Skeletal muscle cell (primary cell): Measurements from ENCODE around the gene IGLL5.
"Not testable (repeated sequence)": the region's sequence is repeated elsewhere in the genome, so short reads cannot be mapped to it uniquely, and the experiment has no call there.

Experiments
- DNase-seq: peaks from one replicate; pipeline ENCODE4 v3.0.0-alpha.2; 2010; ENCODE audit warnings: low read depth
- H3K4me3 ChIP-seq: 2 replicates; pipeline ENCODE4 v1.5.1; 2011; ENCODE audit warnings: low read depth, mild to moderate bottlenecking, control low read depth, low read length, moderate library complexity

Gene IGLL5

GRCh38 chr22:22895776-22896445 lies 8.3 kb downstream of the IGLL5 start:
- no peak for DNase-seq
- H3K4me3 ChIP-seq, result no peak overlapping the region

- DNase-seq, result no peak
- no peak overlapping the region for H3K4me3 ChIP-seq
These were observed 9.0 kb downstream of the IGLL5 start for GRCh38 chr22:22896601-22897000.

GRCh38 chr22:22897091-22897490 lies 9.5 kb downstream of the IGLL5 start:
- H3K4me3 ChIP-seq, result no peak overlapping the region
- peak; percentile 11 for DNase-seq

- no peak overlapping the region for H3K4me3 ChIP-seq
- no peak for DNase-seq
These were observed 10.3 kb downstream of the IGLL5 start for GRCh38 chr22:22897947-22898346.

GRCh38 chr22:22898411-22898950 lies 10.9 kb downstream of the IGLL5 start:
- not testable (repeated sequence) for DNase-seq, H3K4me3 ChIP-seq

DNA sequence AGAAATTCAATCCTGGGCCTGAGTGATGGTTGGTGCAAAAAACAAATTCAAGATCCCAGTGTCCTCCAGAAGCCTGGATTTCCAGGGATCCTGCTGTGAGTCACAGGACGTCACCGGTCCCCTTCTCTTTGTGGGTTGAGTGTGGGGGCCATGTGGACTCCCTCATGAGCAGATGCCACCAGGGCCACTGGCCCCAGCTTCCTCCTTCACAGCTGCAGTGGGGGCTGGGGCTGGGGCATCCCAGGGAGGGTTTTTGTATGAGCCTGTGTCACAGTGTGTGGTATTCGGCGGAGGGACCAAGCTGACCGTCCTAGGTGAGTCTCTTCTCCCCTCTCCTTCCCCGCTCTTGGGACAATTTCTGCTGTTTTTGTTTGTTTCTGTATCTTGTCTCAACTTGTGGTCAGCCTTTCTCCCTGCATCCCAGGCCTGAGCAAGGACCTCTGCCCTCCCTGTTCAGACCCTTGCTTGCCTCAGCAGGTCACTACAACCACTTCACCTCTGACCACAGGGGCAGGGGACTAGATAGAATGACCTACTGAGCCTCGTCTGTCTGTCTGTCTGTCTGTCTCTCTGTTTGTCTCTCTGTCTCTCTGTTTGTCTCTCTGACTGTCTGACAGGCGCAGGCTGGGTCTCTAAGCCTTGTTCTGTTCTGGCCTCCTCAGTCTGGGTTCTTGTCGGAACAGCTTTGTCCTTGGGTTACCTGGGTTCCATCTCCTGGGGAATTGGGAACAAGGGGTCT lies 11.9 kb downstream of the IGLL5 start:
- DNase-seq, H3K4me3 ChIP-seq: not testable (repeated sequence)

DNA sequence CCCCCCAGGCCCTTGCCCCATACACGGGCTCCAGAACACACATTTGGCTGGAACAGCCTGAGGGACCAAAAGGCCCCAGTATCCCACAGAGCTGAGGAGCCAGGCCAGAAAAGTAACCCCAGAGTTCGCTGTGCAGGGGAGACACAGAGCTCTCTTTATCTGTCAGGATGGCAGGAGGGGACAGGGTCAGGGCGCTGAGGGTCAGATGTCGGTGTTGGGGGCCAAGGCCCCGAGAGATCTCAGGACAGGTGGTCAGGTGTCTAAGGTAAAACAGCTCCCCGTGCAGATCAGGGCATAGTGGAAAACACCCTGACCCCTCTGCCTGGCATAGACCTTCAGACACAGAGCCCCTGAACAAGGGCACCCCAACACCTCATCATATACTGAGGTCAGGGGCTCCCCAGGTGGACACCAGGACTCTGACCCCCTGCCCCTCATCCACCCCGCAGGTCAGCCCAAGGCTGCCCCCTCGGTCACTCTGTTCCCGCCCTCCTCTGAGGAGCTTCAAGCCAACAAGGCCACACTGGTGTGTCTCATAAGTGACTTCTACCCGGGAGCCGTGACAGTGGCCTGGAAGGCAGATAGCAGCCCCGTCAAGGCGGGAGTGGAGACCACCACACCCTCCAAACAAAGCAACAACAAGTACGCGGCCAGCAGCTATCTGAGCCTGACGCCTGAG lies 13.1 kb downstream of the IGLL5 start:
- DNase-seq, H3K4me3 ChIP-seq: not testable (repeated sequence)

DNA sequence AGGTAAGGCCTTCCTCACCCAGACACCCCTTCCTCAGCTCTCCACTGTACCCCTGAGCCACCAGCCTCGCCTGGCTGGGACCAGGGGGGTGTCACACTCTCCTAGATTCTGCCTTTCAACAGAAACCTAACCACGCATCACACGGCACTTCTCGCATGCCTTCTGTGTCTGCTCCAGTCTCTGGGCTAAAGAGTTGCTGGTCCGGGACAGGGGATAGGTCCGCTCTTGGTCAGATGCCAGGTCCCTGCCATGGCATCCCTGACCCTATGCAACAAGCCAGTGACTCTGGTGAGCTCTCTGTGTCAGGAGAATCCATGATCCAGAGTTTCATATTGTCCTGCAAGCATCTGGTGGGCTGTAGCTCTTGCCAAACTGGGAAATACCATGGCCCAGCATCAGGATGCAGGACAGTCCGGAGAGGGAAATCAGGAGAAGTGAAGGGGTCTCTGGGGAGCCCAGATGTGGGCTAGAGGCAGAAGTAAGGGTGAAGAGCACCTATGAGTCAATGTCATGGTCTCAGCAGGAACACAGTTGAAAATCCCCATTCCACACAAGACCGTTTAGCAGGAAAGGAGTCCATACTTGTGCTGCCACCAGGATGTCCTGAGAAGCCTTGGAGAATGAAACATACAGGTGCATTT lies 14.1 kb downstream of the IGLL5 start:
- H3K4me3 ChIP-seq, result no peak overlapping the region
- DNase-seq, result no peak

DNA sequence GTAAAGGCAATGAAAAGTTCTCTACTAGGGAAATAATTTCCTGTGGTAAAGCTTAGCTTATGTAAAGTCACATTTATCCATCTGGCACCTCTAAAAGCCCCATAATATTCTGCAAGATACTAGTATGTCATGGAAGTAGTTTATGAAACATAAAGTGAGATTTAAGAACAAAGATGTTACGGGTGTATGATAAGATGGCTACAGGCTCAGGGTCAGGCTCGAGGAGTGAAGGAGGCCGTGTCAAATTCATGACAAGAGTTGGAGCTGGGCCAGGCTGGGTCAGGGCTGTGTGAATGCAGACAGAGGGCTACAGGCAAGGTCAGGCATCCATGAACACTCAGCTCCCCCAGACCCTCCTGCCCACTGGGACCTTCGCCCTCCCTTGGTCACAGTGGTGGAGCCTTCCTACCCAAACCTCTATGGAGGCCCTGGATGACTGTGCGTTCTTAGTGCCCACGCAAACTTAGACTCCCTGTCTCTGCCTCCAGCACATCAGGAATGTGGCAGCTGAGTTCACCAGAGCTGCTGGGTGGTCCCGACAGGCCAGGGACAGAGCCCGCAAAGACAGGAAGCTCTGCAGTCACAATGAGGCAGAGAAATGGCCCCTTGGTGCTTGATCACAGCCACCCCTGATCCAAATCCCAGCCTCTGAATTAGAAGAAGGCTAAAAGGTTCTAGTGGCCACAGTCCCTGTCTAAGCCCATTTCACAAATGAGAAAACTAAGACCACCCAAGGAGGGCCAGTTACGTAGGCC lies 14.8 kb downstream of the IGLL5 start:
- no peak for DNase-seq
- no peak overlapping the region for H3K4me3 ChIP-seq

DNA sequence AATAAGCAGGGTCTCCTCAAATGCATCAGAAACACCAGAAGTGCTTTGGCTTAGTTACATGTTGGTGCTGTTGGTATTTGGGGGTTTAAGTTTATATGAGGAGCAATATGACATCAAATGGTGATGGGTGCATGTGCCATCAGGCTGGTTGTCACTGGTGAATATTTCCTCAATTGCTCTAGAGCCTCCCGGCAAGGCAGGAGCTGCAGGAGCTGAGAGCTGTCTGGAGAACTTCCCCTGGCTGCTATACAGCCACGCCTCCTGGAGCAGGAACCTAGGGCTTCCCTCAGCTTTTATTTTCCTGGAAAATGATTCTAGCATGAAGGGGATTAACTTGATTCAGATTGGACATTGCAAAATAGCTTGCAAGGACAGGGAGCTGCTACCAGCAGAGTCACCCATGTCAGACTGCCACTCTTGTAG lies 15.8 kb downstream of the IGLL5 start:
- DNase-seq, result no peak

GRCh38 chr22:22903781-22904192 lies 16.2 kb downstream of the IGLL5 start:
- H3K4me3 ChIP-seq, DNase-seq: not testable (repeated sequence)

More for the DNA sequence above, 15.8 kb downstream of the IGLL5 start:
- H3K4me3 ChIP-seq, result no peak overlapping the region

DNA sequence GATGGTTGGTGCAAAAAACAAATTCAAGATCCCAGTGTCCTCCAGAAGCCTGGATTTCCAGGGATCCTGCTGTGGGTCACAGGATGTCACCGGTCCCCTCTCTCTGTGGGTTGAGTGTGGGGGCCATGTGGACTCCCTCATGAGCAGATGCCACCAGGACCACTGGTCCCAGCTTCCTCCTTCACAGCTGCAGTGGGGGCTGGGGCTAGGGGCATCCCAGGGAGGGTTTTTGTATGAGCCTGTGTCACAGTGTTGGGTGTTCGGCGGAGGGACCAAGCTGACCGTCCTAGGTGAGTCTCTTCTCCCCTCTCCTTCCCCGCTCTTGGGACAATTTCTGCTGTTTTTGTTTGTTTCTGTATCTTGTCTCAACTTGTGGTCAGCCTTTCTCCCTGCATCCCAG lies 17.1 kb downstream of the IGLL5 start:
- DNase-seq, result not testable (repeated sequence)

DNA sequence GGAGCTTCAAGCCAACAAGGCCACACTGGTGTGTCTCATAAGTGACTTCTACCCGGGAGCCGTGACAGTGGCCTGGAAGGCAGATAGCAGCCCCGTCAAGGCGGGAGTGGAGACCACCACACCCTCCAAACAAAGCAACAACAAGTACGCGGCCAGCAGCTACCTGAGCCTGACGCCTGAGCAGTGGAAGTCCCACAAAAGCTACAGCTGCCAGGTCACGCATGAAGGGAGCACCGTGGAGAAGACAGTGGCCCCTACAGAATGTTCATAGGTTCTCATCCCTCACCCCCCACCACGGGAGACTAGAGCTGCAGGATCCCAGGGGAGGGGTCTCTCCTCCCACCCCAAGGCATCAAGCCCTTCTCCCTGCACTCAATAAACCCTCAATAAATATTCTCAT lies 18.8 kb downstream of the IGLL5 start:
- H3K4me3 ChIP-seq, DNase-seq: not testable (repeated sequence)

More for the DNA sequence above, 17.1 kb downstream of the IGLL5 start:
- H3K4me3 ChIP-seq, result not testable (repeated sequence)

GRCh38 chr22:22906907-22907550 lies 19.4 kb downstream of the IGLL5 start:
- no peak overlapping the region for H3K4me3 ChIP-seq
- no peak for DNase-seq

DNA sequence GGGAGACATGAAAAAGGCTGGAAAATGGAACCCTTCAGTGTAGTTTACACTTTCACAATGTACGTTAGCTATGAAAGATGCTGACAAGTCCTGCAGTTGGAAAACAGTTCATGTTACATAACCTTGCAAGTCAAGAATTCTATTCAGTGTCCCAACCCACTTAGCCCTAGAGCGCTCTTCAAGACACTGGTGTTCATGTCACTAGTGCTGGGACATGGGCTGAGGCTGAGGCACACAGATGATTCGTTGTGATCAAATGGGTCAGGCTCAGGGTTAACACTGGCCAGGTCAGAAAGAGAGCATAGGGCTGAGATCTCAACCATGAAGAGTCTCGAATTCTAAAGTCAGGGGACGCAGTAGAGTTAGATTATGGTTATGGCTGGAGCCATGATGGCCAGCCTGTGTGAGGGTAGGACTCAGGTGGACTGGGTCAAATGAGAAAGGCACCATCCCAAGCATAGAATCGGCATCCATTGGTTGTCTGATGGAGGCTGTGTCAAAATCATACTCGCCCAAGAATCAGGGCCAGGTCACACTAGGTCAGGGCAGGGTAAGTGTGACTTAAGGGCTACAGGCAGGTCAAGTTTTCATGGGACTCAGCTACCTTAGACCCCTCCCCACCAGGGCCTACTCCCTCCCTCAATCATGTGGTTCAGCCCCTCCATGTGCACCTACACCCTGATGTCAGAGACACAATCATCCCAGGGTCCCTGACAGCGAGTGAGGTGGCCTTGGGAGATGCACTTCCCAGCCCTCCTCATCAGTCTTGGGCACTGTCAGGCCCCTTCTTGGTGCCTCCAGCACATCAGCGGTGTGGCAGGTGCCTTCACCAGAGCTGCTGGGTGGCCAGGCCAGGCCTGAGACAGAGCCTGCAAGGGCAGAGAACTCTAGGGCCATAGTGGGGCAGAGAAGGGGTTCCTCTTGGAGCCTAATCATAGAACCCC lies 20.2 kb downstream of the IGLL5 start:
- H3K4me3 ChIP-seq, result no peak overlapping the region
- no peak for DNase-seq

DNA sequence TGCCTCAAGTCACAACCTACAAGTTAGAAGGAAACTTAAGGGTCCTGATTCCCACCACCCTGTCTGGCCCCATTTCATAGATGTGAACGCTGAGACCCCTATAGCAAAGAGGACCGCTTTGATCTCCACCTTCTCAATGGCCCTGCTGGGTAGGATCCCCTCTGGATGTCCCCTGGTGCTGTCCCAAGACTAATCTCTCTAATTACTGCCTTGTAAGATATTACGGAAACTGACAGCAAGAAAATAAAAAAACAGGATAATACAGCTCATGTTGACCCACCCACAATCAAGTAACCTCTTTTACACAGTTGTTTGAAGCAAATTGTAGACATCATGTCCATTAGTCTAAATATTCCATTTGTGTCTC lies 20.9 kb downstream of the IGLL5 start:
- DNase-seq, result no peak
- H3K4me3 ChIP-seq, result no peak overlapping the region

DNA sequence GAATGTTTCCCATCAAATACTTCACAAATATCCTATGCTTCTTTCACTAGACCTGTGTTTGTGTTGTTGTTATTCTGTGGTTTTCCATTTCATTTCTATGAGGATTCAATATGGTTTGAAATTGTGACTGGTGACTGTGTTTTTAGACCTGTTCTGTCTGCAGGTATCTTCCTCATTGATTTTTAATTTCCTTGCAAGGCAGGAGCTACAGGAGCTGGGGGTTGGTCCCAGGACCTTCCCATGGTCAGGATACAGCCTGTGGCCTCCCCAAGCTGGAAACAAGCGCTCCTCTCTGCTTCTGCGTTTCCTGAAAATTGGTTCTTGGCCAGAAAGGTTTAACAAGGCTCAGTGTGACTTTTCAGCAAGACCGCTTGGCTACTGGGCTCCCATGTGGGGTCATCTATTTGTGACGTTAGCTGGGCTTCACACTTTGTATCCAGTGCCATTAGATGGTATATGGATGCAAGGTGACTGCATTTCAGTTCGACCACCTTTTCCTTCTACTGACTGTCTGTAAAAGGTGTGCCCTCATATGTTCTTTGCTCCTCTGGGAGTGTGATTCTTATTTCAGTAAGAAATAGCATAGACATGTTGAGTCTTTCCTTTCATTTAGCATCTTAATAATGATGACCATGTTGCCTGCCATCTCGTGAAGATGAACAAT lies 21.5 kb downstream of the IGLL5 start:
- no peak overlapping the region for H3K4me3 ChIP-seq
- no peak for DNase-seq
